ENCODE results near the gene CHKA. TPM values are rescaled to one million over a fixed set of nuclear protein-coding genes. Genes with fewer than 3 reads are reported as not detected.
A peak's percentile ranks its signal among the peaks of the same experiment; 100 is the strongest.

The CHKA gene
- total RNA-seq, 1 donor from 2014 or later: 60.4 TPM

- no peaks in the 10 kb centered on the region for H3K9me3 Mint-ChIP-seq (ENCODE audit: low read depth)
- peaks cover 2% of the 10 kb centered on the region for H3K4me1 Mint-ChIP-seq (ENCODE audit: low read depth)
- no peaks in the 10 kb centered on the region for H3K36me3 Mint-ChIP-seq (ENCODE audit: insufficient read depth)
- no peak for TF ChIP-seq CTCF (IDR thresholded peaks at IDR 0.05; ENCODE audit: unreplicated experiment)
- peak overlapping the region; percentile 86 for H3K27ac Mint-ChIP-seq
- DNase-seq (ENCODE audit: low spot score, unreplicated experiment): no peak
- peak overlapping the region; percentile 11 for H3K4me3 Mint-ChIP-seq (ENCODE audit: low read depth)
- no peaks in the 10 kb centered on the region for H3K27me3 Mint-ChIP-seq
Observed at GRCh38 chr11:68040101-68040956, 80.9 kb downstream of the CHKA start.

GRCh38 chr11:68039526-68040086, 81.6 kb downstream of the CHKA start:
- no peak for TF ChIP-seq CTCF (IDR thresholded peaks at IDR 0.05; ENCODE audit: unreplicated experiment)
- Mint-ChIP-seq H3K27ac (no peak overlapping the region), H3K27me3 (no peaks in the 10 kb centered on the region), H3K4me1 (ENCODE audit: low read depth) (peaks cover 2% of the 10 kb centered on the region), H3K36me3 (ENCODE audit: insufficient read depth) (no peaks in the 10 kb centered on the region), H3K4me3 (ENCODE audit: low read depth) (peak overlapping the region; percentile 11), H3K9me3 (ENCODE audit: low read depth) (no peaks in the 10 kb centered on the region)
- no peak for DNase-seq (ENCODE audit: low spot score, unreplicated experiment)

- Mint-ChIP-seq H3K27ac (no peak within 1 kb of the TSS), H3K9me3 (ENCODE audit: low read depth) (no peaks in the 10 kb centered on the region)
Observed at GRCh38 chr11:68038718-68039525, 82.3 kb downstream of the CHKA start, which contains the start of gene TCIRG1. Gene TCIRG1 (plus strand): TSS chr11:68039025. CDS start chr11:68041272, 2,247 bp downstream.

GRCh38 chr11:68038226-68038717, 82.9 kb downstream of the CHKA start:
- peaks cover 2% of the 10 kb centered on the region for H3K4me1 Mint-ChIP-seq (ENCODE audit: low read depth)
- H3K9me3 Mint-ChIP-seq (ENCODE audit: low read depth): no peaks in the 10 kb centered on the region
- TF ChIP-seq CTCF (IDR thresholded peaks at IDR 0.05; ENCODE audit: unreplicated experiment): no peak
- H3K36me3 Mint-ChIP-seq (ENCODE audit: insufficient read depth): no peaks in the 10 kb centered on the region
- H3K27ac Mint-ChIP-seq: no peak overlapping the region
- DNase-seq (ENCODE audit: low spot score, unreplicated experiment): no peak
- no peak overlapping the region for H3K4me3 Mint-ChIP-seq (ENCODE audit: low read depth)
- no peaks in the 10 kb centered on the region for H3K27me3 Mint-ChIP-seq

More at GRCh38 chr11:68038718-68039525, 82.3 kb downstream of the CHKA start, which contains the start of gene TCIRG1:
- Mint-ChIP-seq H3K36me3 (ENCODE audit: insufficient read depth) (no peaks in the 10 kb centered on the region), H3K4me3 (ENCODE audit: low read depth) (peak within 1 kb of the TSS; percentile 41), H3K4me1 (ENCODE audit: low read depth) (peaks cover 2% of the 10 kb centered on the region), H3K27me3 (no peaks in the 10 kb centered on the region)
- DNase-seq (ENCODE audit: low spot score, unreplicated experiment): no peak
- no peak for TF ChIP-seq CTCF (IDR thresholded peaks at IDR 0.05; ENCODE audit: unreplicated experiment)
